ENCODE data around the gene SLAIN1. TPM values are rescaled to one million over a fixed set of nuclear protein-coding genes. Genes with fewer than 3 reads are reported as not detected.

SLAIN1 gene
- total RNA-seq, 4 donors from 2014 or later = 3.0 to 7.5 (median 4.4) TPM

GRCh38 chr13:77701305-77701704 is 3.8 kb downstream of the SLAIN1 start:
- intact Hi-C loops (cut with DNase I; ENCODE audit: low total_unique reads) = no loop called here
- no peak overlapping the region for H3K4me3 ChIP-seq (ENCODE audit: low read depth, poor library complexity, severe bottlenecking)
- no peak for DNase-seq (ENCODE audit: low spot score in 2 of 2)
- TF ChIP-seq CTCF (IDR thresholded peaks at IDR 0.05) = no peak
- TF ChIP-seq POLR2A (IDR thresholded peaks at IDR 0.05) = no peak

GRCh38 chr13:77702366-77702765 is 4.9 kb downstream of the SLAIN1 start:
- TF ChIP-seq POLR2A (IDR thresholded peaks at IDR 0.05) = no peak
- TF ChIP-seq CTCF (IDR thresholded peaks at IDR 0.05) = no peak
- intact Hi-C loops (cut with DNase I; ENCODE audit: low total_unique reads) = no loop called here
- DNase-seq (ENCODE audit: low spot score in 2 of 2) = no peak
- H3K4me3 ChIP-seq (ENCODE audit: low read depth, poor library complexity, severe bottlenecking) = no peak overlapping the region
- WGBS, 2 donors = 72 to 75% methylated on average over 1 of the region's 1 CpG

GRCh38 chr13:77703408-77703807 is 5.9 kb downstream of the SLAIN1 start:
- TF ChIP-seq CTCF (IDR thresholded peaks at IDR 0.05) (no peak), POLR2A (IDR thresholded peaks at IDR 0.05) (no peak)
- intact Hi-C loops (cut with DNase I; ENCODE audit: low total_unique reads) = no loop called here
- 87 to 88% methylated on average over 5 of the region's 5 CpGs for WGBS, 2 donors
- no peak for DNase-seq (ENCODE audit: low spot score in 2 of 2)
- no peak overlapping the region for H3K4me3 ChIP-seq (ENCODE audit: low read depth, poor library complexity, severe bottlenecking)

GRCh38 chr13:77714119-77714755 is 16.8 kb downstream of the SLAIN1 start:
- TF ChIP-seq CTCF (IDR thresholded peaks at IDR 0.05) = no peak
- no peak for TF ChIP-seq POLR2A (IDR thresholded peaks at IDR 0.05)
- intact Hi-C loops (cut with DNase I; ENCODE audit: low total_unique reads) = no loop called here
- H3K4me3 ChIP-seq (ENCODE audit: low read depth, poor library complexity, severe bottlenecking) = no peak overlapping the region
- WGBS, 2 donors = 80 to 91% methylated on average over 3 of the region's 3 CpGs
- no peak for DNase-seq (ENCODE audit: low spot score in 2 of 2)

GRCh38 chr13:77715233-77715891 is 17.9 kb downstream of the SLAIN1 start:
- TF ChIP-seq CTCF (IDR thresholded peaks at IDR 0.05) (no peak), POLR2A (IDR thresholded peaks at IDR 0.05) (no peak)
- 85 to 92% methylated on average over 1 of the region's 1 CpG for WGBS, 2 donors
- no peak for DNase-seq (ENCODE audit: low spot score in 2 of 2)
- intact Hi-C loops (cut with DNase I; ENCODE audit: low total_unique reads) = no loop called here
- H3K4me3 ChIP-seq (ENCODE audit: low read depth, poor library complexity, severe bottlenecking) = no peak overlapping the region
